GM18526 (cell line): ENCODE data around the gene SMKR1.

Experiments
- POLR2A ChIP-seq: IDR thresholded peaks from 3 replicates; pipeline ENCODE4 v1.6.1; 2011; ENCODE audit not compliant: insufficient read length; ENCODE audit errors: extremely low read depth

Gene SMKR1

GRCh38 chr7:129471402-129471827 is 30.9 kb upstream of the SMKR1 start:
- no peak for TF ChIP-seq POLR2A

GRCh38 chr7:129479831-129480230 is 22.5 kb upstream of the SMKR1 start:
- no peak for TF ChIP-seq POLR2A

- TF ChIP-seq POLR2A: no peak
Observed at GRCh38 chr7:129480674-129481363, 21.5 kb upstream of the SMKR1 start.

GRCh38 chr7:129482781-129483180 is 19.6 kb upstream of the SMKR1 start:
- no peak for TF ChIP-seq POLR2A

- TF ChIP-seq POLR2A: no peak
Observed at GRCh38 chr7:129489491-129489890, 12.8 kb upstream of the SMKR1 start.

- no peak for TF ChIP-seq POLR2A
Observed at GRCh38 chr7:129492391-129492790, 9.9 kb upstream of the SMKR1 start.

- no peak for TF ChIP-seq POLR2A
Observed at GRCh38 chr7:129493555-129493954, 8.8 kb upstream of the SMKR1 start.

- no peak for TF ChIP-seq POLR2A
Observed at GRCh38 chr7:129494041-129494440, 8.3 kb upstream of the SMKR1 start.

- TF ChIP-seq POLR2A: no peak
Observed at GRCh38 chr7:129495987-129496386, 6.3 kb upstream of the SMKR1 start.

GRCh38 chr7:129496653-129497052 is 5.7 kb upstream of the SMKR1 start:
- no peak for TF ChIP-seq POLR2A

GRCh38 chr7:129497156-129497555 is 5.2 kb upstream of the SMKR1 start:
- no peak for TF ChIP-seq POLR2A

GRCh38 chr7:129498021-129498420 is 4.3 kb upstream of the SMKR1 start:
- no peak for TF ChIP-seq POLR2A

GRCh38 chr7:129499999-129500398 is 2.3 kb upstream of the SMKR1 start:
- no peak for TF ChIP-seq POLR2A

- no peak for TF ChIP-seq POLR2A
Observed at GRCh38 chr7:129502708-129503685, 666 bp downstream of the SMKR1 start.

- no peak for TF ChIP-seq POLR2A
Observed at GRCh38 chr7:129503725-129504124, 1.4 kb downstream of the SMKR1 start.

GRCh38 chr7:129512192-129512591 is 9.9 kb downstream of the SMKR1 start:
- no peak for TF ChIP-seq POLR2A
